Mucosa of rectum (tissue), 2 donors: Measurements from ENCODE around the gene GPR85.
"Not testable (repeated sequence)": the region's sequence is repeated elsewhere in the genome, so short reads cannot be mapped to it uniquely, and the experiment has no call there.

ENCODE experiments used
- H3K27ac ChIP-seq, 2 donors: one replicate each; pipeline ENCODE4 v1.7.0; 2013; ENCODE audit warnings: inconsistent platforms in 2 of 2, low read depth in 2 of 2, low read length in 2 of 2
- H3K27me3 ChIP-seq, 2 donors: one replicate each; pipeline ENCODE4 v1.7.0; 2013; ENCODE audit warnings: low read length in 2 of 2; ENCODE audit not compliant: control insufficient read depth in 2 of 2, insufficient read depth in 2 of 2
- H3K36me3 ChIP-seq, 2 donors: one replicate each; pipeline ENCODE4 v1.7.0; 2013; ENCODE audit warnings: low read length in 2 of 2; ENCODE audit not compliant: control insufficient read depth in 2 of 2, insufficient read depth in 2 of 2
- H3K4me1 ChIP-seq, 2 donors: one replicate each; pipeline ENCODE4 v1.7.0; 2013; ENCODE audit warnings: low read length in 2 of 2, mild to moderate bottlenecking in 1 of 2; ENCODE audit not compliant: control insufficient read depth in 2 of 2, insufficient read depth in 2 of 2
- H3K4me3 ChIP-seq, 2 donors: one replicate each; pipeline ENCODE4 v1.7.0; 2013; ENCODE audit warnings: low read length in 2 of 2
- H3K9ac ChIP-seq, 2 donors: one replicate each; pipeline ENCODE4 v1.7.0; 2013; ENCODE audit warnings: low read length in 2 of 2, low read depth in 1 of 2, mild to moderate bottlenecking in 1 of 2
- H3K9me3 ChIP-seq, 2 donors: one replicate each; pipeline ENCODE4 v1.7.0; 2013; ENCODE audit warnings: low read length in 2 of 2; ENCODE audit not compliant: control insufficient read depth in 2 of 2
- donor health status: healthy.
- donor health status: Normal muscosa, but diverticular disease.

Gene GPR85, protein sequence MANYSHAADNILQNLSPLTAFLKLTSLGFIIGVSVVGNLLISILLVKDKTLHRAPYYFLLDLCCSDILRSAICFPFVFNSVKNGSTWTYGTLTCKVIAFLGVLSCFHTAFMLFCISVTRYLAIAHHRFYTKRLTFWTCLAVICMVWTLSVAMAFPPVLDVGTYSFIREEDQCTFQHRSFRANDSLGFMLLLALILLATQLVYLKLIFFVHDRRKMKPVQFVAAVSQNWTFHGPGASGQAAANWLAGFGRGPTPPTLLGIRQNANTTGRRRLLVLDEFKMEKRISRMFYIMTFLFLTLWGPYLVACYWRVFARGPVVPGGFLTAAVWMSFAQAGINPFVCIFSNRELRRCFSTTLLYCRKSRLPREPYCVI

DNA sequence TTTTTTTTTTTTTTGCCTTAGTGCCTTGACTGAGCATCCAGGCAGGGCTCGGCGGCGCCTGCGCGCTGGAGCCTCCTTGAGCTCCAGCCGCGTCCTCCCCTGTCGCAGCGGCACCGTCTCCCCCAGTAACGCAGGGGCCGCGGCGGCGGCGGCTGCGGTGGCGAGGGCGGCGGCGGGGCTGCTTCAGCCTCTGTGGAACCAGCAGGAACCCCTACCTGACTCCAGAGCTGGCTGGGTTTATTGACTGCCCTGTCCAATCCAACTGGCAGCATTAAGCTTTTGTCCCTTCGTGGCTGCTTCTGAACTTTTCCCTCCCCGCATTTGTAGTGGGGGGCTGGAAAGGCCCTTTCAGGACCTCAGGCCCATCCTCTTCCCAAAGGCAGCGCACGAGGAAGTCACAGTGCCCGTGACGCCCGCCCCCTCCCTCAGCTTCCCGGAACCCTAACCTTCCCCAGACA, at the start of gene GPR85:
GPR85 (minus strand) TSS at position 397 of the 458 bp plus-strand sequence. CDS start 2,106 bp downstream, outside the sequence.
- peak within 1 kb of the TSS in 1 of 2 donors; percentile 40 for H3K9ac ChIP-seq

GRCh38 chr7:113134025-113134424, 47.4 kb upstream of the GPR85 start:
- Histone ChIP-seq H3K9me3 (no peaks in the 10 kb centered on the region), H3K9ac (no peak overlapping the region), H3K4me3 (no peak overlapping the region), H3K27me3 (no peaks in the 10 kb centered on the region), H3K4me1 (no peaks in the 10 kb centered on the region), H3K27ac (no peak overlapping the region), H3K36me3 (no peaks in the 10 kb centered on the region)

More for the DNA sequence above, at the start of gene GPR85:
- Histone ChIP-seq H3K27me3 (peaks cover 7 to 8% of the 10 kb centered on the region in 2 donors), H3K4me3 (peak within 1 kb of the TSS; percentile 24 to 55), H3K9me3 (no peaks in the 10 kb centered on the region), H3K27ac (peak within 1 kb of the TSS in 1 of 2 donors; percentile 18), H3K4me1 (no peaks in the 10 kb centered on the region), H3K36me3 (no peaks in the 10 kb centered on the region)

- Histone ChIP-seq H3K27ac (no peak overlapping the region), H3K9me3 (no peaks in the 10 kb centered on the region), H3K9ac (no peak overlapping the region), H3K27me3 (no peaks in the 10 kb centered on the region), H3K4me3 (no peak overlapping the region), H3K36me3 (no peaks in the 10 kb centered on the region), H3K4me1 (no peaks in the 10 kb centered on the region)
Observed at GRCh38 chr7:113131367-113131766, 44.7 kb upstream of the GPR85 start.

- no peak overlapping the region for H3K4me3 ChIP-seq
- H3K4me1 ChIP-seq = no peaks in the 10 kb centered on the region
- H3K27me3 ChIP-seq = no peaks in the 10 kb centered on the region
- no peak overlapping the region for H3K9ac ChIP-seq
- no peaks in the 10 kb centered on the region for H3K36me3 ChIP-seq
- no peaks in the 10 kb centered on the region for H3K9me3 ChIP-seq
- no peak overlapping the region for H3K27ac ChIP-seq
Observed at GRCh38 chr7:113128031-113128430, 41.4 kb upstream of the GPR85 start.

DNA sequence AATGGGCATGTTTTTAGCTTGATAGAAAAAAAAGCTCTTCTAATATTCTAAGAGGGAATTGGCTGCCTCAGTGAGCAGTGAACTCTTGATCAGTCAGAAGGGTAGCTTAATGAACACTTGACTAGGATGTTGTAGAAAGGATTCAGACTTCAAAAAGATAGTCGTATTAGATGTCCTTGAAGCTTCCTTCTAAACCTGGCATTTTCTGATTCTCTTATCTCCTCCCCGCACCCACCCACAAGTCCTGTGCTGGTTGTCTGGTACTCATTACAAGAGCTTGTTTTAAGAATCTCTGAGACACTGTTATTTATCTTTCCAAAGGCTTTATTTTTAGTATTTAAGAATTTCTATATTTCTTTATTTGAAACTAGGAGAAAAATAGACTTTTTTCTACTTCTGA, 39.1 kb upstream of the GPR85 start:
- Histone ChIP-seq H3K9me3 (no peaks in the 10 kb centered on the region), H3K4me1 (no peaks in the 10 kb centered on the region), H3K27ac (no peak overlapping the region), H3K36me3 (no peaks in the 10 kb centered on the region), H3K27me3 (no peaks in the 10 kb centered on the region), H3K9ac (no peak overlapping the region), H3K4me3 (no peak overlapping the region)

GRCh38 chr7:113122744-113123143, 36.1 kb upstream of the GPR85 start:
- Histone ChIP-seq H3K36me3 (no peaks in the 10 kb centered on the region), H3K4me3 (no peak overlapping the region), H3K27me3 (no peaks in the 10 kb centered on the region)

DNA sequence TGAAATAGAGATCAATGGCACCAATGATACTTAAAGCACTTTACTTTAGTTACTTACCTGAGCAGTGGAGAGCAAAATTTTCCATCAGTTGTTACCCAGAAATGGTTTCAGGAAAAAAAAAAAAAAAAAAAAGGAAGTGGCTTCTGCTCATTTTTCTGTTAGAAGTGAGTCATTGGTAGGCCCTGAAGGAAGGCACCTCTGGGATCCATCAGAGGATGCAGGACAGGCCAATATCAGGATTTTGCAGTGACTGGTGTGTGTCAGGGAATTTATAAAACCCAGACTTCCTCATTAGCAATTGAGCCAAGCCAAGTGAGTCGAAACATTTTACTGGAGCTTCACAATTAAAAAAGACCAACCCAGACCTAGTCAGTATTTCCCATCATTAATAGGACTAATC, 34.0 kb upstream of the GPR85 start:
- H3K36me3 ChIP-seq = no peaks in the 10 kb centered on the region
- no peak overlapping the region for H3K9ac ChIP-seq
- H3K27me3 ChIP-seq = no peaks in the 10 kb centered on the region
- H3K27ac ChIP-seq = no peak overlapping the region
- no peaks in the 10 kb centered on the region for H3K9me3 ChIP-seq
- no peak overlapping the region for H3K4me3 ChIP-seq
- peaks cover 2 to 3% of the 10 kb centered on the region in 2 donors for H3K4me1 ChIP-seq

More at GRCh38 chr7:113122744-113123143, 36.1 kb upstream of the GPR85 start:
- H3K4me1 ChIP-seq = peaks cover 2 to 3% of the 10 kb centered on the region in 2 donors
- no peak overlapping the region for H3K9ac ChIP-seq
- no peaks in the 10 kb centered on the region for H3K9me3 ChIP-seq
- no peak overlapping the region for H3K27ac ChIP-seq

DNA sequence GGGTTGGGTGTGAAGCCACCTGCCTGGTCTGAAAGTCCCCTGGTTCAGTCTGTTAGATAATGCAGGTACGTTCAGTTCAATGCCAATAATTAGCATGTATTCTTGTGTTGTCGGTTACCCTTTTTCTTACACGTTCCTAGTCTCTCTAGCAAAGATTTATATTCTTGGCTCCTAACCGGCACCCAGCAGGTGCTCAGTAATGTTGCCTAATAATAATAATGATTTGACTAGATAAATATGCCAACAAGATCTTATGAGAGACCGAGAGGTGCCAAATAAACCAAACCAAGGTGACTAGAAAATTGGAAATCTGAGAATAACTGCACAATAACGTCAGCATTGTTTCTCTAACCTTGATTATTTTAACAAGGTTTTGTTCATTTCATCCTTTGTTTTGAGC, 32.8 kb upstream of the GPR85 start:
- H3K36me3 ChIP-seq = no peaks in the 10 kb centered on the region
- no peak overlapping the region for H3K4me3 ChIP-seq
- no peak overlapping the region for H3K9ac ChIP-seq
- H3K27ac ChIP-seq = no peak overlapping the region
- peaks cover 2 to 3% of the 10 kb centered on the region in 2 donors for H3K4me1 ChIP-seq
- H3K27me3 ChIP-seq = no peaks in the 10 kb centered on the region
- no peaks in the 10 kb centered on the region for H3K9me3 ChIP-seq

- Histone ChIP-seq H3K4me1 (peaks cover 2 to 3% of the 10 kb centered on the region in 2 donors), H3K4me3 (peak within 1 kb of the TSS; percentile 77 to 89), H3K9ac (peak within 1 kb of the TSS; percentile 53 to 54), H3K27ac (peak within 1 kb of the TSS in 1 of 2 donors; percentile 64), H3K36me3 (no peaks in the 10 kb centered on the region), H3K9me3 (no peaks in the 10 kb centered on the region), H3K27me3 (no peaks in the 10 kb centered on the region)
Observed at GRCh38 chr7:113118074-113118959, 31.7 kb upstream of the GPR85 start, which contains the start of gene SMIM30. Gene SMIM30 (minus strand): TSS chr7:113118554. CDS start chr7:113117578, 976 bp downstream.

DNA sequence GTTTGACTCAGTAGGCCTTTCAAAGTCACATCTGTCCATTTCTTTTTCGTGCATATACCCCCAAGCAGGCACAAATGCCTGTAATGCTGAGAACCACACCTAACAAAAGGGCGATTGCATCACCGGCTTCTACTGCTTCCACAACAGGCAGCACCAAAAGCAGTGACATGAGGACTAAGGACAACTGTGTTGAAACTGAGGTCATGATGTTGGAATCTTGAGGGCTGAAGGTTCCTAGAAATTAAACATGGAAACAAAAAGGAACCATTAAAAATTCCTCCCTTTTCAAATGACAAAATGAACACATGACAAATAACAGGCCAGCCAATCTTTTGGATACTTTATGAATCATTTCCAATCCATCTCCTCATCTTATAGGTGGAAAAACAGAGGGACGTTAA, 30.7 kb upstream of the GPR85 start:
- not testable (repeated sequence) for H3K9ac ChIP-seq, H3K4me1 ChIP-seq, H3K9me3 ChIP-seq, H3K27me3 ChIP-seq, H3K36me3 ChIP-seq, H3K27ac ChIP-seq
- peak overlapping the region; percentile 77 to 89 for H3K4me3 ChIP-seq
